Measurements from ENCODE around the gene LNPEP.

Gene LNPEP

DNA sequence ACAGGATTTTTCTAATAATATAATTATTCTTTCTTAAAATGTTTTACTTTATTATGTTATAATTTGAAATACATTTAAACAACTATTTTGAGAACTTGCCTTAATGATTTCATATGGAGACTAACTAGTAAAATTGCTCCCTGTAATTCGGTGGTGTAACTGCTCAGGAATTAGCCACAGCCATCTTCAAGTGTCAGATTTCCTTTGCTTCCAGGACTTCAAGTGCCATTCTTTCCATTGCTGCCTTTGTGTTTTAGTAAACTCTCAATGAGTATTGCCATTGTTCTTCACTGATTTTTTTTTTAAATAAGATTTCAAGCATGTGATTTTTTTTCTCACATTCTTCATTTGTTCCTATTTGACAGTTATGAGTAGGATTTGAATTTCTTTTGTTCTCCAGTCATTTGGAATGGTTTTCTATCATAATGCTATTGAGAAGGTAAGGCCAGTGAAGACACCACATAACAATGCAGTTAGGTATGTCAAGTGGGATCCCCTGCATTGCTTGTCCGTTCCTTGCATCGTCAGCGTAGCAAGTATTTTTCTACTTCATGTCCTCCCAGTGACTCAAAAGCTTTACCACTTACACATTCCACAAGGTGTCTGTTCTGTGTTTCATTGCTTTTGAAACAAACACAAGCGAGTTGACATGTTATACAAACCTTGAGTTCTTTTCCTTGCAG, 83.7 kb downstream of the LNPEP start:
- intact Hi-C loops (cut with DNase I; ENCODE audit: low total_unique reads): no loop called here
- H3K36me3 ChIP-seq: peaks cover 44 to 65% (median 53%) of the 10 kb centered on the region in 3 donors
- no peak overlapping the region for H3K27ac ChIP-seq
- H3K9me3 ChIP-seq: no peaks in the 10 kb centered on the region
- no peak for TF ChIP-seq CTCF (IDR thresholded peaks at IDR 0.05)
- no peak overlapping the region for H3K4me3 ChIP-seq
- H3K27me3 ChIP-seq: no peaks in the 10 kb centered on the region
- H3K4me1 ChIP-seq: no peaks in the 10 kb centered on the region
- no peak for DNase-seq

DNA sequence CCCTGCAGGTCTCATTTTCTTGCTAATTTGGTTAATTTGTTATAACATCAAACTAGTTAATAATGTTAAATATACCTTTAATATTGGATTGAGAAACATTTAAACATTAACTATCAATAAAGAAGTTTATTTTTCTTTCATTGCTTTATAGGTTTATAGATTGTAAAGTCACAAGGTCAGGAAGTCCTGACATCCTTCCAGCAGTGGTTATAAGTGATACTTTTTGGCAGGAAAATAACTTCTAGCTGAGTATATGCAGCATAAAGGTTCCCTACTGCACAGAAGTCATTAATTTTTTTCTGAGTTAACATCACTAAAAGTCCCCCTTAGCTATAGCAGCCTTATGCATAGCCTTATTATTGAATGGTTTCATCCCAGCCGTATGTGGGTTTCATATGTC, 85.5 kb downstream of the LNPEP start:
- DNase-seq: no peak
- H3K36me3 ChIP-seq: peaks cover 43 to 65% (median 57%) of the 10 kb centered on the region in 3 donors
- TF ChIP-seq CTCF (IDR thresholded peaks at IDR 0.05): no peak

GRCh38 chr5:97022898-97023297, 87.0 kb downstream of the LNPEP start:
- no peak overlapping the region for H3K4me3 ChIP-seq
- TF ChIP-seq CTCF (IDR thresholded peaks at IDR 0.05): no peak

More for the DNA sequence above, 85.5 kb downstream of the LNPEP start:
- Histone ChIP-seq H3K27me3 (no peaks in the 10 kb centered on the region), H3K4me3 (no peak overlapping the region), H3K9me3 (no peaks in the 10 kb centered on the region), H3K27ac (no peak overlapping the region), H3K4me1 (no peaks in the 10 kb centered on the region)
- intact Hi-C loops (cut with DNase I; ENCODE audit: low total_unique reads): no loop called here

DNA sequence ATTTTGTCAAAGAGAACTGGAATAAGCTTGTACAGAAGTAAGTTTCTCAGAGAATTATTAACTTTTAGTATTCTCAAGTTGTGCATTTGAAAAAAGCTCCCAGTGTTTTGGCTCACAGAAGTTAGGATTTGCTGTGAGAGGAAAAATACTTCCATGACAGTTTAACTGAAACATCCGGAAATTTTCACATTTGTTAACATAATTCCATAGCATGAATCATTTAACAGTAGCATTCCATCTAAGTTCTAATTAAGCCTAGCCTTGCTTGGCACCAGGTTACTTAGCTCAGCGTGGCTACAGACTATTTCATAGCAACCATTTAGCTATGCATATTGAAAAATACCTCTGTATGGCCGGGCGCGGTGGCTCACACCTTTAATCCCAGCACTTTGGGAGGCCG, 90.8 kb downstream of the LNPEP start:
- Histone ChIP-seq H3K4me3 (no peak overlapping the region), H3K4me1 (no peaks in the 10 kb centered on the region), H3K9me3 (no peaks in the 10 kb centered on the region), H3K27ac (no peak overlapping the region), H3K36me3 (peaks cover 63 to 82% (median 82%) of the 10 kb centered on the region in 3 donors), H3K27me3 (no peaks in the 10 kb centered on the region)
- intact Hi-C loops (cut with DNase I; ENCODE audit: low total_unique reads): no loop called here
- no peak for TF ChIP-seq CTCF (IDR thresholded peaks at IDR 0.05)
- DNase-seq: no peak

More at GRCh38 chr5:97022898-97023297, 87.0 kb downstream of the LNPEP start:
- intact Hi-C loops (cut with DNase I; ENCODE audit: low total_unique reads): no loop called here
- Histone ChIP-seq H3K4me1 (no peaks in the 10 kb centered on the region), H3K9me3 (no peaks in the 10 kb centered on the region), H3K27ac (no peak overlapping the region), H3K27me3 (no peaks in the 10 kb centered on the region), H3K36me3 (peaks cover 57 to 75% (median 72%) of the 10 kb centered on the region in 3 donors)
- DNase-seq: no peak

DNA sequence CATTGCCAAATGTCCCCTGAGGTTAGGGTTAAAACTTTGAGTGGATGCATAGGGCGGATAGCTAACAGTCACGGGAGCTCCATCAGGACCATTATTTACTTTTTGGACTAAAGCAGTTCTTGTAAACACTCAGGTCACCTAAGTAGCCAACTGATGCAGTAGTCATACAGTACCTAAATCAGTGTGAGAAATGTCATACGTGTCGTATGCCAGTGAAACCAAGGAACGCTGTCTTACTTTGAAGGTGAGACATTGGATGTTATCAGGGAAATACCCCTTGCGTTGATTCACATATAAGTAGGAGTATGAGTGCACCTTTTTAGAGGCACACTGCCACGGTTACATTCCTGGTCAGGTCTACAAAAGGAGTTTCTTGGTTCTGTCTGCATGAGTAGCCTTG, 101.9 kb downstream of the LNPEP start:
- Histone ChIP-seq H3K9me3 (no peaks in the 10 kb centered on the region), H3K36me3 (peaks cover 3 to 7% (median 7%) of the 10 kb centered on the region in 3 donors)
- DNase-seq: no peak

More for the DNA sequence above, 101.9 kb downstream of the LNPEP start:
- H3K4me3 ChIP-seq: no peak overlapping the region
- H3K4me1 ChIP-seq: no peaks in the 10 kb centered on the region
- TF ChIP-seq CTCF (IDR thresholded peaks at IDR 0.05): no peak
- no peaks in the 10 kb centered on the region for H3K27me3 ChIP-seq
- no peak overlapping the region for H3K27ac ChIP-seq
- intact Hi-C loops (cut with DNase I; ENCODE audit: low total_unique reads): no loop called here
